ENCODE measurements around the gene SCML1. TPM values are rescaled to one million over a fixed set of nuclear protein-coding genes. Genes with fewer than 3 reads are reported as not detected.

SCML1 gene
- total and polyA plus RNA-seq, 2 of the 8 experiments (the other 6 are each of a cell fraction or from before 2014, with no cell fraction given) = 2.2 to 2.5 TPM

DNA sequence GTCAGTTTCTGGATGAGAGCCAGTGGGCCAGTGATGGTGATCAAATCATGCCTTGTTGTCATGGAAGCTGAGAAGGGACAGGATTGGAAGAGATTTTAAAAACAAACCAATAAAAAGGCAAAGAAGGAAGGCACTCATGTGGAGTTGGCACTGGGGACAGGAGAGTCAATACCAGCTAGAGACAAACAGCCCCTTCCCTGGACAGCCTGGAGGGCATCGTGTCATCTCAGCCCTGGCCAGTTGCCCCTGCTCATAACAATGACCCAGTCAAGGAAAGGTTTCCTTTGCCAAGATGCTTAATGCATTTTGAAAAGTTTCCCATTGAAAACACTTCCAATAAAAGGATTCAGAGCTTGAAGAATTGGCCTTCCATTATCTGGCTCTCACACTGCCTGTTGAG lies 55.5 kb downstream of the SCML1 start:
- H3K23me2 ChIP-seq (ENCODE audit: low read depth, low read length) = no peaks in the 10 kb centered on the region
- H2BK120ac ChIP-seq (replicated peaks; ENCODE audit: low read depth, low read length) = no peak overlapping the region
- H2AK5ac ChIP-seq (ENCODE audit: low read depth, low read length) = no peak overlapping the region
- H3K79me1 ChIP-seq (ENCODE audit: low read depth, low read length) = no peaks in the 10 kb centered on the region
- H3K27me3 ChIP-seq (replicated peaks in 1 of 4; ENCODE audit: control insufficient read depth in 3 of 4, extremely low read depth in 1 of 4, insufficient read depth in 3 of 4, low read length in 3 of 4) = no peaks in the 10 kb centered on the region
- no peak overlapping the region for H2BK15ac ChIP-seq (ENCODE audit: low read length)
- no peak overlapping the region for H3K23ac ChIP-seq (ENCODE audit: insufficient read length)
- H2BK5ac ChIP-seq (ENCODE audit: low read depth, low read length) = no peak overlapping the region
- ChIA-PET CTCF (ENCODE audit: partially characterized antibody) (interaction anchor here (1.1 kb wide), 2 partner anchors 13 to 72 kb away, joined by 3 read pairs; no protein-coding TSS in a partner anchor), POLR2A (ENCODE audit: partially characterized antibody) (no interaction called here)
- H3K14ac ChIP-seq (ENCODE audit: insufficient read length) = no peak overlapping the region
- H3K4me1 ChIP-seq (replicated peaks in 1 of 4; ENCODE audit: control insufficient read depth in 3 of 4, insufficient read depth in 4 of 4, low read length in 3 of 4) = 0 out of 7 replicates have a peak, but pooled peaks cover 0 to 2% (median 0%) of the 10 kb centered on the region in 4 experiments
- no peak overlapping the region for H4K91ac ChIP-seq (replicated peaks; ENCODE audit: insufficient read length, low read length)
- DNase-seq (ENCODE audit: low read depth in 1 of 2, low spot score in 2 of 2) (no peak), FAIRE-seq (no peak)
- no peak overlapping the region for H4K5ac ChIP-seq (ENCODE audit: insufficient read length, low read depth, low read length)
- H3K9ac ChIP-seq (replicated peaks in 1 of 4; ENCODE audit: extremely low read depth in 1 of 4, low read depth in 3 of 4, low read length in 3 of 4) = no peak overlapping the region
- H4K20me1 ChIP-seq (replicated peaks in 1 of 2; ENCODE audit: control insufficient read depth in 1 of 2, insufficient read depth in 2 of 2, low read length in 2 of 2) = no peaks in the 10 kb centered on the region
- no peak overlapping the region for H2BK20ac ChIP-seq (ENCODE audit: low read length)
- H3K9me3 ChIP-seq (ENCODE audit: insufficient read depth in 2 of 2, low read depth in 1 of 2, low read length in 1 of 2) = no peaks in the 10 kb centered on the region
- H2AFZ ChIP-seq (ENCODE audit: low read length) = no peak overlapping the region
- no peak for TF ChIP-seq BRCA1 (IDR thresholded peaks at IDR 0.05; ENCODE audit: low read depth, low read length)
- no peak for TF ChIP-seq SP1 (IDR thresholded peaks at IDR 0.05; ENCODE audit: low read depth, low read length)
- no peak for TF ChIP-seq KDM4A (IDR thresholded peaks at IDR 0.05; ENCODE audit: low read depth, low read length, severe bottlenecking)
- TF ChIP-seq POU5F1 (IDR thresholded peaks at IDR 0.05; ENCODE audit: low read depth, low read length) = no peak
- TF ChIP-seq SRF (IDR thresholded peaks at IDR 0.05; ENCODE audit: low read depth, low read length) = no peak
- TF ChIP-seq RAD21 (IDR thresholded peaks at IDR 0.05 in 1 of 2, conservative IDR thresholded peaks at IDR 0.05 in 1 of 2; ENCODE audit: low read depth in 2 of 2, low read length in 2 of 2) = no peak
- TF ChIP-seq JUND (IDR thresholded peaks at IDR 0.05; ENCODE audit: low read length) = no peak
- TF ChIP-seq PHF8 (conservative IDR thresholded peaks at IDR 0.05; ENCODE audit: low read depth, low read length) = no peak
- no peak for TF ChIP-seq GABPA (IDR thresholded peaks at IDR 0.05; ENCODE audit: borderline replicate concordance, insufficient read depth, low read length)
- TF ChIP-seq TAF1 (IDR thresholded peaks at IDR 0.05; ENCODE audit: low read depth, low read length) = no peak
- H3K56ac ChIP-seq (replicated peaks; ENCODE audit: insufficient read length, low read depth, low read length) = no peak overlapping the region
- no peak overlapping the region for H3K27ac ChIP-seq (ENCODE audit: low read depth, low read length)
- WGBS, 2 experiments (ENCODE audit: extremely low coverage in 1 of 2, insufficient coverage in 1 of 2, insufficient read length in 1 of 2, insufficient replicate concordance in 2 of 2, low coverage in 1 of 2, low lambda C conversion rate in 2 of 2, missing lambda C conversion rate in 1 of 2) = 86% methylated on average over 1 of the region's 1 CpG; no CpG with 5 or more reads in 1 of the 2 experiments
- no peak overlapping the region for H3K4me2 ChIP-seq (ENCODE audit: insufficient read depth in 1 of 2, low read depth in 2 of 2, low read length in 2 of 2)
- no peak overlapping the region for H4K8ac ChIP-seq (ENCODE audit: extremely low read depth, insufficient read depth, low read length)
- H3K4me3 ChIP-seq (ENCODE audit: extremely low read depth in 1 of 4, insufficient read depth in 2 of 4, low read depth in 3 of 4, low read length in 4 of 4) = no peak overlapping the region
- H3K18ac ChIP-seq (ENCODE audit: extremely low read depth, low read length) = no peak overlapping the region
- H3K79me2 ChIP-seq (ENCODE audit: control insufficient read depth in 1 of 2, insufficient read depth in 2 of 2, low read length in 2 of 2) = no peaks in the 10 kb centered on the region
- no peaks in the 10 kb centered on the region for H3K36me3 ChIP-seq (ENCODE audit: control insufficient read depth in 2 of 4, insufficient read depth in 4 of 4, low read length in 3 of 4)
- no peak overlapping the region for H2BK12ac ChIP-seq (ENCODE audit: low read depth, low read length)
- no peak overlapping the region for H3K4ac ChIP-seq (replicated peaks; ENCODE audit: insufficient read length, low read depth, low read length)
